T-helper 9 cell (primary cell): ENCODE data around the gene ITGB5.
"Not testable (repeated sequence)": the region's sequence is repeated elsewhere in the genome, so short reads cannot be mapped to it uniquely, and the experiment has no call there.

Experiments
- DNase-seq: peaks from one replicate; pipeline ENCODE4 v3.0.0-alpha.2; 2020

The ITGB5 gene

GRCh38 chr3:124812291-124813265 lies 74.6 kb downstream of the ITGB5 start:
- DNase-seq = no peak

- no peak for DNase-seq
Measured at GRCh38 chr3:124811436-124811835, 75.7 kb downstream of the ITGB5 start.

GRCh38 chr3:124810970-124811369 lies 76.2 kb downstream of the ITGB5 start:
- no peak for DNase-seq

GRCh38 chr3:124809039-124809438 lies 78.1 kb downstream of the ITGB5 start:
- no peak for DNase-seq

GRCh38 chr3:124805671-124806070 lies 81.5 kb downstream of the ITGB5 start:
- DNase-seq = no peak

GRCh38 chr3:124804875-124805274 lies 82.3 kb downstream of the ITGB5 start:
- no peak for DNase-seq

DNA sequence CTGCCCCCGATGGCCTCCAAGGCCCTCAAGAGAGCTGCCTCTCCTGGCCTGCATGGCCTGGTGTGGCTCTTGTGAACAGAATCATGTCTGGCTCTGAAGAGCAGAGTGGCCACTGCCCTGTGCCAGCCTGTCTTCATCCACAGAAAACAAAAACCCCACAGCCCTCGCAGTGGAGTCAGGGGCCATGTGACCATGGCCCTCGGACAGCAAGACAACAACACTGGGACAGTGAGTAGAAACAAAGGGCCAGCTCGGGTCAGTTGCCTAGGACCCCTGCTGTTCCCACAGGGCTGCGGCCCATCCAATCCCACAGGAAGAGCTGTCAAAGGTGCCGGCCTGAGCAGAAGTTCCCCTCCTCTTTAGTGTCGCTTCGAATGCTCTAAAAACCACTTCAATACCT lies 84.5 kb downstream of the ITGB5 start:
- DNase-seq = no peak

- DNase-seq = no peak
Measured at GRCh38 chr3:124802061-124802698, 85.0 kb downstream of the ITGB5 start.

- DNase-seq = no peak
Measured at GRCh38 chr3:124800511-124801258, 86.5 kb downstream of the ITGB5 start.

DNA sequence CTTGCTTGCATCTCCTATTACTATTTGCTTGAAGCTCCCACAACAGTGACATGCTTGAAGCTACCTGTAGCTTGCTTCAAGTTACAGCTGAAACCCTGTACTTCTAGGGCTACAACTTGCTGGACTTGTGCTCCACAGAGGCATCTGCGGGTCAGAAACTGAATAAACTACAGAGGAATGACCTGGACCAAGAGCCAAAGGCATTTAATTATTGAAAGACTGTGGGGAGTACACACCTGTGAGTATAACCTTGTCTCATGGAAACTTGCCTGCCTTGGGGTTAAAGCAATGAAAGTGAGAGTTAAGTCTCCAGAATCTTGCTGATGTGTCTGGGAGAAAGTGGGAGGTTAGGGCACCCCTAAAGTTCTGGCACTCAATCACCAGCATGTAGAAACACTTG lies 87.1 kb downstream of the ITGB5 start:
- DNase-seq = no peak

- no peak for DNase-seq
Measured at GRCh38 chr3:124799676-124800075, 87.5 kb downstream of the ITGB5 start.

DNA sequence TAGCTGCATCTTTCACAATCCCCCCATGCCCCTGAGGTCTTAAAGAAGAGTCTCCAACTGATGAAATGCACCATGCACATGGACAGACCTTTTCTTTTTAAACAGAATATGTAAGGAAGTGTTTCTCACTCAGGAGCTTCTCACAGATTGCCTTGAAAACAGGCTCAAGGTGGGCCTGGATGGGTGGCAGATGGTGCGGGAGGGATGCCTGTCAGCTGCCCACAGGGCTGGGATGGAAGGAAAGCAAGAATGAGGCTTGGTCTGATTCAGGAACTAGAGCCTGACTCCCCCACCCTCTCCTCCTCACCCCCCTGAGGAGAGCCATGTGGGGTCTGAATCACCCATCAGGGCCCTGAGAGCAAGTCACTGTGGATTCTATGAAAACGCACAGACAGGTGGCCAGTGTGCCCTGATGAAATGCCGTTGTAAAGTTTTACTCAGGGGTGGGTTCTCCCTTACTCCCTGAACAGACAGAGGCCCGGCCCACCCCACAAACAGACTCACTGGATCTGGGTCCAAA lies 89.7 kb downstream of the ITGB5 start:
- no peak for DNase-seq

- no peak for DNase-seq
Measured at GRCh38 chr3:124796477-124796876, 90.7 kb downstream of the ITGB5 start.

GRCh38 chr3:124793054-124793739 lies 94.0 kb downstream of the ITGB5 start:
- no peak for DNase-seq

GRCh38 chr3:124792341-124793040 lies 94.7 kb downstream of the ITGB5 start:
- no peak for DNase-seq

DNA sequence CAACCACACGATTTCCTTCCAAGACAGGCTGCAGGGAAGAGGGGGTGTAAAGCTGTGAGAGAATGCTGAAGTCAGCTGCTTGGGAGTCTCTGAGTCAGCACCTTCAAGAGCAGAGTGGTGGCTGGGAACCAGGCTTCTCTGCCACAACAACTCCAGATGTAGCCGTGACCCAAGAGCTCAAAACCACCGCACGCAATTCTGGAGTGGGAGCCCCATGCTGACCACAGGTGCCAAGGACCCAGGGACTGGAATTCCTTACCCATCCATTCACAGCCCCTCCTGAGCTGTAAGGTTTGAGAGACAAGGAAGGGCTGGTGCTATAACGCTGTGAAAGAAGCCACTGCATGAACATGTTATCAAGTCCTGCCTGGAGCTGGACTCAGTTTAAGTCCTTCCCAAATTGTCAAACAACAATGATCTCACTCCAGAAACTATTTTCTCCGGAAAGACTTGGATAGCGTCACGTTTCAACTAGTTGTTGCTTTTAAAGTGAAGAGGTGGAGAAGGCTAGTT lies 95.5 kb downstream of the ITGB5 start:
- DNase-seq = no peak

DNA sequence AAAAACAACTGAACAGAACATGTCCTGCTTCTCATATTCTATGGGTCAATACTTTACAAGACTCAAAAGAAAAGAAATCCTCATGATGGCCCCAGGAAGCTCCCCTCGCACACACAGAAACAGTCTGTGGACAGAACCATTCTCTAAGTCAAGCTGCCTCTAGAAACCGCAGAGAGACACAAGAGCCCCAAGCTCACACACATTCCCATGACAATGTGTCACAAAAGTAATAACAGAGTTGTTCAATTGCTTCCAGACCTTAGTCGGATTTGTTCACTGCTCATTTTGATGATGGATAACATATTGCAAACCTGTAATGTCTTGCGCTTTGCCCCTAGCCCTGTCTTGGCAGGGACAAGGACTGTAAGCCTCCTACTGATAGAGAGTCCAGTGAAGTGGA lies 96.0 kb downstream of the ITGB5 start:
- DNase-seq = no peak

GRCh38 chr3:124789103-124789502 lies 98.1 kb downstream of the ITGB5 start:
- DNase-seq = not testable (repeated sequence)

DNA sequence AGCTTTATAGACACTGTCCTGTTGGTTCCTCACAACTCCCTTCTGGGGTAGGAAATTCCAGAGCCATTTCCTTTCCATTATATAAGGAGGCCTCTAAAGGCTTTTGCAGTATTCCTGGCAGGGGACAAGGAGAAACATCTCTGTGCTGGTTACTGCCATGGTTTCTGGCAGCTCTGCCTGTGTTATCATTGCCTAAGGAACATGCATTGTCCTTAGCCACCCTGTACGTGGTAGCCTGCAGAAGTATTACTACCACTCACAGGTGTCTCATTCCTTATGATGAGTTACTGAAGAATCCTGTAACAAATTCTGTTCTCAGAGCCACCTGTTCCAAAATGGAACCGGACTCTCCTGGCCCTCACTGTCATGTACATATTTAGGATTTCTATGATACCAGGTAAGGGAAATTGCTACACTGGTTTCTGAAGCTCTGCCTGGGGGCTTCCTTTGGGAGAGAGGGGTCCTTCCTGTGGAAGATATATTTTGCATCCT lies 98.9 kb downstream of the ITGB5 start:
- no peak for DNase-seq

GRCh38 chr3:124787476-124788195 lies 99.5 kb downstream of the ITGB5 start:
- no peak for DNase-seq
